Pancreas (tissue), 10 donors: ENCODE measurements around the gene HOXA9. TPM values are rescaled to one million over a fixed set of nuclear protein-coding genes. Genes with fewer than 3 reads are reported as not detected.

Experiments
- ATAC-seq, 4 donors: fragments of 200-7000 bp; cut with Tn5 transposase; one replicate each; pipeline versions ENCODE4 v1.8.0 to v1.9.1; 2020; ENCODE audit warnings: mild to moderate bottlenecking in 4 of 4, moderate library complexity in 4 of 4
- DNase-seq, 6 donors: peaks; one replicate each; pipeline ENCODE4 v3.0.0-alpha.2; 2020
- FAIRE-seq: peaks from 2 replicates; lab custom pipeline; 2012; peaks lifted over from hg19 to GRCh38; lab: Jason Lieb, UNC
- H3K27ac ChIP-seq, 4 donors: fragments of 200-600 bp; sonication (generic); 1 replicate in 3 of 4; 2 replicates in 1 of 4; pipeline versions ENCODE4 v1.5.0 to v1.8.0; 2020
- H3K27me3 ChIP-seq, 4 donors: fragments of 200-600 bp; one replicate each; pipeline ENCODE4 v1.8.0; 2021
- H3K36me3 ChIP-seq, 3 donors: fragments of 200-600 bp; sonication (generic) in 1 of 3; one replicate each; pipeline versions ENCODE4 v1.5.0 to v1.8.0; 2020 to 2021
- H3K4me1 ChIP-seq, 3 donors: fragments of 200-600 bp; one replicate each; pipeline ENCODE4 v1.8.0; 2021
- H3K4me3 ChIP-seq, 4 donors: fragments of 200-600 bp; sonication (generic) in 2 of 4; one replicate each; pipeline versions ENCODE4 v1.5.0 to v1.8.0; 2020 to 2021
- H3K9me3 ChIP-seq, 4 donors: fragments of 200-600 bp; one replicate each; pipeline ENCODE4 v1.8.0; 2021
- CTCF ChIP-seq, 4 donors: fragments of 200-600 bp; sonication (generic) in 3 of 4; IDR thresholded peaks; one replicate each; pipeline versions ENCODE4 v1.5.0 to v1.8.0; 2021; ENCODE audit warnings: antibody characterized with exemption in 4 of 4
- WGBS, 2 donors: extraction: QIAGEN DNeasy Blood & Tissue Kit; methylation state at CpG; one replicate each; pipeline ENCODE4 v1.1.7; 2013; 5-methylcytosine and 5-hydroxymethylcytosine counted together
- intact Hi-C, 3 donors: fragments of 100-400 bp; cut with DNase I; formaldehyde crosslinking; loops; one replicate each; pipeline versions ENCODE4 v1.11.1 to v1.14.2; 2022
- polyA plus RNA-seq, 2 donors: library from polyadenylated mRNA; stranded (reverse); fragments of 200-250 nt; gene quantifications; one replicate each; pipeline ENCODE4 v1.2.3, GENCODE V29; 2013
- total RNA-seq, 6 donors: library from RNA; stranded (reverse); fragmentation: NEBNext Ultra II Directional in 4 of 6; extraction: Animal tissue kit (Norgen Biotek cat#: 25700) in 4 of 6; gene quantifications; one replicate each; pipeline versions ENCODE4 v1.2.1 to v1.2.4, GENCODE V29; 2021 to 2023
- donor health status: healthy with polysubstance abuse.
- donor health status: DM: no; HTN: no; CAD: no; lungs with moderate emphysema.
- donor health status: DM: no; HTN: no; CAD: no.
- donor health status: control.
- donor health status: control.
- donor health status: Bipolar disorder and iron deficiency.
- donor health status: DM: yes; HTN: yes; CAD: no.
- donor health status: DM: no; HTN: no; CAD: no.
- donor health status: DM: no; HTN: no; CAD: no.
- donor health status: DM: yes; HTN: yes; CAD: no.

The HOXA9 gene
- total and polyA plus RNA-seq, 8 donors: 0.09 to 0.13 TPM; not detected in 6

GRCh38 chr7:27166531-27167505 is 1.5 kb upstream of the HOXA9 start:
- TF ChIP-seq CTCF (IDR thresholded peaks at IDR 0.05): no peak
- no peak for ATAC-seq
- no peaks in the 10 kb centered on the region for H3K9me3 ChIP-seq
- peaks cover 0 to 2% (median 0%) of the 10 kb centered on the region in 3 donors for H3K4me1 ChIP-seq
- intact Hi-C loops: no loop called here
- H3K27me3 ChIP-seq: peaks cover 19 to 81% (median 42%) of the 10 kb centered on the region in 4 donors
- 11 to 12% methylated on average over 49 to 50 of the region's 50 CpGs for WGBS, 2 donors
- no peak overlapping the region for H3K27ac ChIP-seq
- no peak for FAIRE-seq
- no peaks in the 10 kb centered on the region for H3K36me3 ChIP-seq
- no peak overlapping the region for H3K4me3 ChIP-seq
- peak in 3 of 6 donors; percentile 7 to 51 (median 50) for DNase-seq

- DNase-seq: peak in 3 of 6 donors; percentile 7 to 69 (median 56)
These were observed 726 bp upstream of the HOXA9 start for GRCh38 chr7:27165996-27166530.

GRCh38 chr7:27164367-27165088 is 809 bp downstream of the HOXA9 start:
- FAIRE-seq: no peak
- 8 to 10% methylated on average over 47 of the region's 47 CpGs for WGBS, 2 donors
- Histone ChIP-seq H3K4me3 (peak overlapping the region in 1 of 4 donors; percentile 10), H3K27ac (no peak overlapping the region), H3K36me3 (no peaks in the 10 kb centered on the region), H3K27me3 (peaks cover 10 to 78% (median 27%) of the 10 kb centered on the region in 4 donors), H3K9me3 (no peaks in the 10 kb centered on the region), H3K4me1 (peaks cover 0 to 7% (median 5%) of the 10 kb centered on the region in 3 donors)
- DNase-seq: peak in 3 of 6 donors; percentile 11 to 65 (median 58)
- ATAC-seq: no peak
- intact Hi-C loops: no loop called here
- TF ChIP-seq CTCF (IDR thresholded peaks at IDR 0.05): no peak

More at GRCh38 chr7:27165996-27166530, 726 bp upstream of the HOXA9 start:
- FAIRE-seq: no peak
- TF ChIP-seq CTCF (IDR thresholded peaks at IDR 0.05): no peak
- H3K36me3 ChIP-seq: no peaks in the 10 kb centered on the region
- ATAC-seq: no peak
- H3K4me3 ChIP-seq: peak overlapping the region in 1 of 4 donors; percentile 10
- peaks cover 19 to 79% (median 38%) of the 10 kb centered on the region in 4 donors for H3K27me3 ChIP-seq
- intact Hi-C loops: no loop called here
- WGBS, 2 donors: 10% methylated on average over 46 of the region's 46 CpGs
- H3K9me3 ChIP-seq: no peaks in the 10 kb centered on the region
- H3K4me1 ChIP-seq: peaks cover 0 to 2% (median 0%) of the 10 kb centered on the region in 3 donors
- no peak overlapping the region for H3K27ac ChIP-seq

- intact Hi-C loops: no loop called here
These were observed 1.3 kb downstream of the HOXA9 start for GRCh38 chr7:27164045-27164366.

More at GRCh38 chr7:27164045-27164366, 1.3 kb downstream of the HOXA9 start:
- no peak for FAIRE-seq
- DNase-seq: no peak
- no peaks in the 10 kb centered on the region for H3K36me3 ChIP-seq
- no peak for ATAC-seq
- peaks cover 0 to 7% (median 5%) of the 10 kb centered on the region in 3 donors for H3K4me1 ChIP-seq
- peaks cover 9 to 78% (median 27%) of the 10 kb centered on the region in 4 donors for H3K27me3 ChIP-seq
- peak overlapping the region in 1 of 4 donors; percentile 10 for H3K4me3 ChIP-seq
- H3K9me3 ChIP-seq: no peaks in the 10 kb centered on the region
- 24 to 29% methylated on average over 12 of the region's 12 CpGs for WGBS, 2 donors
- no peak overlapping the region for H3K27ac ChIP-seq
- no peak for TF ChIP-seq CTCF (IDR thresholded peaks at IDR 0.05)
